ENCODE measurements around the gene CENPM.

CENPM gene

GRCh38 chr22:41922328-41922727 lies 24.6 kb downstream of the CENPM start:
- TF ChIP-seq FOXM1 (IDR thresholded peaks at IDR 0.05; ENCODE audit: borderline replicate concordance, low read depth) (no peak), EP300 (IDR thresholded peaks at IDR 0.05; ENCODE audit: borderline replicate concordance) (no peak), ZBTB7A (IDR thresholded peaks at IDR 0.05; ENCODE audit: low read depth) (no peak), CEBPB (IDR thresholded peaks at IDR 0.05) (no peak)

- no peak for TF ChIP-seq MAX (IDR thresholded peaks at IDR 0.05)
Measured at GRCh38 chr22:41920271-41920976, 26.5 kb downstream of the CENPM start.

GRCh38 chr22:41919357-41920224 lies 27.4 kb downstream of the CENPM start:
- TF ChIP-seq MAX (IDR thresholded peaks at IDR 0.05) (peak; percentile 47; the same call in 1 of the 2 replicates), REST (IDR thresholded peaks at IDR 0.05; ENCODE audit: low read depth) (no peak), USF1 (IDR thresholded peaks at IDR 0.05) (no peak), RAD21 (IDR thresholded peaks at IDR 0.05; ENCODE audit: low read depth) (no peak)

- 0 out of 2 replicates have a peak, but pooled peaks have one; percentile 12 for TF ChIP-seq ZBTB7A (IDR thresholded peaks at IDR 0.05; ENCODE audit: low read depth)
- no peak for TF ChIP-seq CREB1 (IDR thresholded peaks at IDR 0.05; ENCODE audit: low read depth)
- peak; percentile 94 for TF ChIP-seq NFIC (IDR thresholded peaks at IDR 0.05)
- TF ChIP-seq REST (IDR thresholded peaks at IDR 0.05; ENCODE audit: low read depth), result no peak
- TF ChIP-seq YY1 (IDR thresholded peaks at IDR 0.05; ENCODE audit: low read depth), result no peak
- TF ChIP-seq MAX (IDR thresholded peaks at IDR 0.05), result peak; percentile 42; the same call in 1 of the 2 replicates
- TF ChIP-seq EP300 (IDR thresholded peaks at IDR 0.05; ENCODE audit: borderline replicate concordance), result peak; percentile 48; the same call in 1 of the 2 replicates
- TF ChIP-seq FOXM1 (IDR thresholded peaks at IDR 0.05; ENCODE audit: borderline replicate concordance, low read depth), result no peak
- TF ChIP-seq TEAD4 (IDR thresholded peaks at IDR 0.05), result no peak; the same call in 1 of the 2 replicates
- TF ChIP-seq EGR1 (IDR thresholded peaks at IDR 0.05), result no peak
Measured at GRCh38 chr22:41917903-41918791, 28.8 kb downstream of the CENPM start.

- TF ChIP-seq REST (IDR thresholded peaks at IDR 0.05; ENCODE audit: low read depth) (no peak), TCF12 (IDR thresholded peaks at IDR 0.05; ENCODE audit: low read depth) (no peak), FOXM1 (IDR thresholded peaks at IDR 0.05; ENCODE audit: borderline replicate concordance, low read depth) (no peak), MAX (IDR thresholded peaks at IDR 0.05) (no peak), CEBPB (IDR thresholded peaks at IDR 0.05) (no peak), EP300 (IDR thresholded peaks at IDR 0.05; ENCODE audit: borderline replicate concordance) (no peak), ZBTB7A (IDR thresholded peaks at IDR 0.05; ENCODE audit: low read depth) (no peak; the same call in 1 of the 2 replicates)
Measured at GRCh38 chr22:41917375-41917902, 29.5 kb downstream of the CENPM start.
